Gastroesophageal sphincter (tissue), 4 donors: ENCODE measurements around the gene PEAK1. TPM values are rescaled to one million over a fixed set of nuclear protein-coding genes. Genes with fewer than 3 reads are reported as not detected.

ENCODE experiments used
- ATAC-seq: fragments of 150-250 bp; one replicate; pipeline ENCODE4 v1.9.1; 2016; ENCODE audit warnings: mild to moderate bottlenecking, moderate library complexity
- H3K27ac ChIP-seq, 4 donors: fragments of 200-600 bp; sonication (generic) in 3 of 4; 1 replicate in 3 of 4; 2 replicates in 1 of 4; pipeline ENCODE4 v1.5.1; 2016 to 2019
- H3K27me3 ChIP-seq: fragments of 200-600 bp; sonication (generic); one replicate; pipeline ENCODE4 v1.5.1; 2019
- H3K36me3 ChIP-seq, 2 donors: fragments of 200-600 bp; sonication (generic); one replicate each; pipeline ENCODE4 v1.5.1; 2019; ENCODE audit warnings: control low read depth in 1 of 2
- H3K4me1 ChIP-seq, 3 donors: fragments of 200-600 bp; sonication (generic); 1 replicate in 2 of 3; 2 replicates in 1 of 3; pipeline ENCODE4 v1.5.1; 2016 to 2019; ENCODE audit warnings: control low read depth in 2 of 3
- H3K4me3 ChIP-seq, 2 donors: fragments of 200-600 bp; sonication (generic); one replicate each; pipeline ENCODE4 v1.5.1; 2019; ENCODE audit warnings: mild to moderate bottlenecking in 1 of 2, moderate library complexity in 1 of 2
- H3K9me3 ChIP-seq, 3 donors: fragments of 200-600 bp; sonication (generic); one replicate each; pipeline ENCODE4 v1.5.1; 2017 to 2019; ENCODE audit warnings: control low read depth in 2 of 3
- EP300 ChIP-seq: sonication (generic); formaldehyde crosslinking; IDR thresholded peaks from one replicate; pipeline ENCODE4 v1.6.1; 2017; ENCODE audit warnings: antibody characterized with exemption, mild to moderate bottlenecking
- POLR2A ChIP-seq, 2 donors: fragments of 450-650 bp; IDR thresholded peaks; one replicate each; pipeline ENCODE4 v1.6.1; 2017; ENCODE audit warnings: antibody characterized with exemption in 2 of 2, mild to moderate bottlenecking in 2 of 2, moderate library complexity in 1 of 2
- POLR2AphosphoS5 ChIP-seq: sonication (generic); formaldehyde crosslinking; IDR thresholded peaks from one replicate; pipeline ENCODE4 v1.6.1; 2017; ENCODE audit warnings: antibody characterized with exemption
- WGBS, 2 donors: methylation state at CpG; one replicate each; pipeline ENCODE4 v1.1.5; 2018; ENCODE audit warnings: low coverage in 1 of 2; 5-methylcytosine and 5-hydroxymethylcytosine counted together
- total RNA-seq, 4 donors: library from RNA; depleted of rRNA; stranded (reverse); fragments of >200 nt; gene quantifications; one replicate each; pipeline ENCODE4 v1.1.0, GENCODE V29; 2016
- TF ChIP-seq, protein P1 (sequence below), 4 experiments: fragments of 200-600 bp in 2 of 4; fragments of 450-650 bp in 2 of 4; sonication (generic) in 1 of 4; IDR thresholded peaks; one replicate each; pipeline ENCODE4 v1.5.1; 2017 to 2019; ENCODE audit warnings: antibody characterized with exemption in 4 of 4, mild to moderate bottlenecking in 2 of 4, moderate library complexity in 2 of 4

The PEAK1 gene
- total RNA-seq, 4 donors from 2014 or later: 59.5 to 170 (median 91.6) TPM

DNA sequence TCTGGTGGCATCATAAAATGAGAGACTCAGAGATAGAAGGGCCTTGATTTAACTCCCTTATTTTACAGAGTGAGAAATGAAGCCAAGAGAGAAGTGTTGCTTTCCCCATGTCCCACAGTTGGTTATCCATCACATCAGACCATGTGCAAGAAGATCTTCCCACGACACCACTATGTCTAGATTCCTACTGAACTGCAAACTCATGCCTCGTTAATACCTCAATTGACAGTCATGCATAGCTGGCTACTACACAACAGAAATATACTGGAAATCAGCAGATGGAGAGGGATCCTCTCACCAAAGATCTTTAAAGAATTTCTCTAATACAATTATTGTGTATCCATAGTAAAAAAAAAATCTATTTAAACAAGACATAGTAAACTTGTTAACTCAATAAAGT, 33.3 kb downstream of the PEAK1 start:
- Histone ChIP-seq H3K9me3 (no peaks in the 10 kb centered on the region), H3K4me3 (no peak overlapping the region), H3K36me3 (no peaks in the 10 kb centered on the region), H3K27ac (no peak overlapping the region), H3K27me3 (no peaks in the 10 kb centered on the region), H3K4me1 (peaks cover 4 to 55% (median 8%) of the 10 kb centered on the region in 3 donors)
- ATAC-seq: no peak
- 93 to 100% methylated on average over 2 of the region's 2 CpGs for WGBS, 2 donors
- TF ChIP-seq POLR2A (IDR thresholded peaks at IDR 0.05) (no peak), EP300 (no peak)
- TF ChIP-seq, protein P1, sequence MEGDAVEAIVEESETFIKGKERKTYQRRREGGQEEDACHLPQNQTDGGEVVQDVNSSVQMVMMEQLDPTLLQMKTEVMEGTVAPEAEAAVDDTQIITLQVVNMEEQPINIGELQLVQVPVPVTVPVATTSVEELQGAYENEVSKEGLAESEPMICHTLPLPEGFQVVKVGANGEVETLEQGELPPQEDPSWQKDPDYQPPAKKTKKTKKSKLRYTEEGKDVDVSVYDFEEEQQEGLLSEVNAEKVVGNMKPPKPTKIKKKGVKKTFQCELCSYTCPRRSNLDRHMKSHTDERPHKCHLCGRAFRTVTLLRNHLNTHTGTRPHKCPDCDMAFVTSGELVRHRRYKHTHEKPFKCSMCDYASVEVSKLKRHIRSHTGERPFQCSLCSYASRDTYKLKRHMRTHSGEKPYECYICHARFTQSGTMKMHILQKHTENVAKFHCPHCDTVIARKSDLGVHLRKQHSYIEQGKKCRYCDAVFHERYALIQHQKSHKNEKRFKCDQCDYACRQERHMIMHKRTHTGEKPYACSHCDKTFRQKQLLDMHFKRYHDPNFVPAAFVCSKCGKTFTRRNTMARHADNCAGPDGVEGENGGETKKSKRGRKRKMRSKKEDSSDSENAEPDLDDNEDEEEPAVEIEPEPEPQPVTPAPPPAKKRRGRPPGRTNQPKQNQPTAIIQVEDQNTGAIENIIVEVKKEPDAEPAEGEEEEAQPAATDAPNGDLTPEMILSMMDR (IDR thresholded peaks at IDR 0.05): no peak

DNA sequence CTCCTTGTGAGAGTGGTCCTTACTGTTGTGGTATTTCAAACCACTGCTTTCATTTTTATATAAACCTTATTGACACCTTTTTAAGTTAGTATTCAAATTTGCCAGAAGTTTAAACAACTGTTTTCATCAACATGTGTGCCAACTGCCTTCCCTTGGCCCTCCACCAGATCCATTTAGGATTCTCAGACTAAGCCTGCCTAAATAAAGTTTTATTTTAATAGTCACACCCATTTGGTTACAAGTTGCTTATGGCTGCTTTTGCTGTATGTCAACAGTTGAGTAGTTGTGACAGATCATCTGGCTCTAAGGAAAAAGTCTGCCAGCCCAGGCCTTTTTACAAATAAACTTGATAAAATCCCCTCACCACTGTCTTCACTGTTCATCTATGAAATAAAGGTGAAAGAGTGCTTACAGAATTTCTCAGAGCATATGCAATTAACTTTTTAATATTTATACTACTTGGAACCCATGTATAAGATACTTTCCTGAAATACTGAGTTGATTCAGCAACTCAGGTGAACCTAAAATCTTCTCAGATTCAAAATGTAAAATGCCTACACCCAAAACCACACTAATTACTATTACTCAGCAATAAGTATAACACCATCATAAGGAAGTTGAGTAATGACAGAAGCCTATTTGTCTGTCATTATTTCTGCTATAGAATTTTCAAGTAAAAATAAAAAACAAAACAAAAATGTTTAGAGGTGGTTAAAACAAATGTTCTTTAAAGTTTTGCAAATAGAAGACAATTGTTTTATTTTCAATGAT, 35.1 kb downstream of the PEAK1 start:
- no peak for TF ChIP-seq EP300
- TF ChIP-seq, protein P1 (IDR thresholded peaks at IDR 0.05): no peak
- no peak for TF ChIP-seq POLR2A (IDR thresholded peaks at IDR 0.05)
- no peak for TF ChIP-seq POLR2AphosphoS5
- Histone ChIP-seq H3K27ac (no peak overlapping the region), H3K4me3 (no peak overlapping the region), H3K9me3 (no peaks in the 10 kb centered on the region), H3K4me1 (peaks cover 4 to 39% (median 4%) of the 10 kb centered on the region in 3 donors), H3K36me3 (no peaks in the 10 kb centered on the region), H3K27me3 (no peaks in the 10 kb centered on the region)
- ATAC-seq: no peak

DNA sequence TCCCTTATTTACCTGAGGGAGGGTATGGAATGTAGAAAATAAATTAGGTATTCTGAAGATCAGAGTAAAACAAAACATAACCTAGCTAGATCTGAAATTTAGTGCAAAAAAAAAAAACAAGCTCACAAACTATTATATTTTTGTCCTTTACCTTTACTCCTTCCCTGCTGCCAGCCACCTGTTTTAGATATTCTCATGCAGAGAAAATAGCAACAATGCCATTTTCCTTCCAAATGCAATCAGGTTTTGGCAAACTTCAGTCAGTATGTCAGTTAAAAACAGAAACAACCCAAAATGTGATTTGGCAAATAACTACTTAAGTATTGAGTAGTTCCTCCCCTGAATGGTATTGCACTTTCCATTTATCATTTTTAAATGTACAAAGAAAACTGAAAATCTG, 35.8 kb downstream of the PEAK1 start:
- H3K4me3 ChIP-seq: no peak overlapping the region
- no peak for ATAC-seq
- no peaks in the 10 kb centered on the region for H3K27me3 ChIP-seq
- no peaks in the 10 kb centered on the region for H3K36me3 ChIP-seq
- H3K27ac ChIP-seq: no peak overlapping the region
- no peaks in the 10 kb centered on the region for H3K9me3 ChIP-seq
- H3K4me1 ChIP-seq: peaks cover 4 to 39% (median 4%) of the 10 kb centered on the region in 3 donors
- TF ChIP-seq, protein P1 (IDR thresholded peaks at IDR 0.05): no peak
- TF ChIP-seq POLR2AphosphoS5 (no peak), POLR2A (IDR thresholded peaks at IDR 0.05) (no peak), EP300 (no peak)

DNA sequence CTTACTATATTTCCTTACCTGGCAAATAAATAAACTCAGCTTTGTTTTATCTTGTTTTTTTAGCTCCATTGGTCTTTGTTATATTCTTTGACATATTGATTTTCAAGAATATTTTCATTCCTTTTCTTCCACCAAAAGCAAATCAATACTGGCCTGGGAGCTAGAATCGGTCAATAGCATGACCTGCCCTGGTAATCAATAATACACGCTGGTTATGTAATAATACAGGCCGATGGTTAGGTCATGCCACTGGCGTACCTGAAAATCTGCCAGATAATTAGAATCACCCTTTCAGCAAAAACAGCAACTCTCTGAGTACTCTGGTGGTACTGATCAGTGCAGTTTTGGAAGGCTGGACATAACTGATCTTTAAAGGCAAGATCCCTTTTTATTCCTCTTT, 39.9 kb downstream of the PEAK1 start:
- TF ChIP-seq POLR2AphosphoS5 (no peak), POLR2A (IDR thresholded peaks at IDR 0.05) (no peak), EP300 (no peak)
- TF ChIP-seq, protein P1 (IDR thresholded peaks at IDR 0.05): no peak
- Histone ChIP-seq H3K36me3 (no peaks in the 10 kb centered on the region), H3K27ac (no peak overlapping the region), H3K4me1 (peaks cover 4 to 14% (median 4%) of the 10 kb centered on the region in 3 donors), H3K9me3 (no peaks in the 10 kb centered on the region), H3K27me3 (no peaks in the 10 kb centered on the region), H3K4me3 (no peak overlapping the region)
- WGBS, 2 donors: 96 to 100% methylated on average over 1 to 4 of the region's 4 CpGs
- ATAC-seq: no peak

DNA sequence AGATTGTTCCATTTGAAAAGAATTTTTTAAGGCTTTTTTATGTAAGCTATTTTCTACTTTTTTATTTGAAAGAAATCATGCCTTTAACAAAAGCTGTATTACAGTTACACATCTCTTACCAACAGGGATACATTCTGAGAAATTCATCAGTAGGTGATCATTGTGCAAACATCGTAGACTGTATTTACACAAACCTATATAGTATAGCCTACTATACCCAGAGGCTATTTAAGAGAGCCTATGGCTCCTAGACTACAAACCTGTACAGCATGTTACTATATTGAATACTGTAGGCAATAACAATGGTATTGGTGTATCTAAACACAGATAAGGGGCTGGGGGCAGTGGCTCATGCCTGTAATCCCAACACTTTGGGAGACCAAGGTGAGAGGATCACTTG, 43.1 kb downstream of the PEAK1 start:
- TF ChIP-seq POLR2A (IDR thresholded peaks at IDR 0.05): no peak
- H3K27me3 ChIP-seq: no peaks in the 10 kb centered on the region
- no peak overlapping the region for H3K4me3 ChIP-seq
- 94 to 100% methylated on average over 1 of the region's 1 CpG for WGBS, 2 donors
- no peaks in the 10 kb centered on the region for H3K9me3 ChIP-seq
- H3K36me3 ChIP-seq: no peaks in the 10 kb centered on the region
- ATAC-seq: no peak
- H3K27ac ChIP-seq: no peak overlapping the region
- H3K4me1 ChIP-seq: no peaks in the 10 kb centered on the region
